Measurements from ENCODE around the gene UGDH.

Gene UGDH

DNA sequence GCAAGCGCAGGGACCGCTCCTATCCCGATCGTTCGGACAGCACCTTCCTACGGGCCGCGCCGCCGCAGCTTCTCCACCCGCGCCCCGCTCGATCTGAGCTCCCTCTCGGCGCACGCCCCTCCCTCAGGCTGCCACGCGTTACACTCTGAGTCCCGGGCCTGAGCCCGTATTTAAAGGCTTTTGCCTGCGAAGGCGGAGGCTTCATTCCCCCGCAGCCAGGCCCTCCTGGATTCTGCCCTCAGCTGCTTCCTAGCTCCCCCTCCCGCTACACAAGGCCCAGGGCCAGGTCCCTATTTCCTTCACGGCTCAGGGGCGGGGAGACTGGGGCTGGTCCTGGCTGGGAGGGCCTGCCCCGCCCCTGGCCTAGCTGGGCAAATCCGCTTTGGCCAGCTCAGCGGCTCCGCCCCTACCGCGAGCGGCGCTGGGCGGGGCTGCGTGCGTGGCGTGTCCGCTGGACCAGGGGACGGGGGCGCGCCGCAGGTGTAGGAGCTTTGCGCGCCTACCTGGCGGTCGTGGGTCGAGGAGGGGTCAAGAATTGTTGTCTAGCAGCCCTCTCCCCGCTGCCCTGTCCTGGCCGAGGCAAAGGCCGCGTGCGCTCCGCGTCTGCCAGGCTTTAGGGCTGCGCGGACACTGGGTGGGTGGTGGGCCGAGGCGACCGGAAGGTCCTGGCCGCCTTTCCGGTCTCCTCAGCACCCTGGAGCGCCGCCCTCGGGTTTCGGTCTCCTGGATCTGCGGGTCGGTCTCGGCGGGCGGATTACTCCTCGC lies at the start of gene UGDH:
UGDH (minus strand) TSS at position 144 of the 765 bp plus-strand sequence. CDS start 5,927 bp downstream, outside the sequence.
- H3K27me3 ChIP-seq (ENCODE audit: control insufficient read depth, insufficient read depth, low read length): no peaks in the 10 kb centered on the region
- H3K9me3 ChIP-seq (ENCODE audit: control insufficient read depth, low read length): no peaks in the 10 kb centered on the region
- peaks cover 8% of the 10 kb centered on the region for H3K4me1 ChIP-seq (ENCODE audit: control insufficient read depth, insufficient read depth, low read length)
- peak within 1 kb of the TSS; percentile 87 for H3K4me3 ChIP-seq (ENCODE audit: low read length)
- H3K36me3 ChIP-seq (ENCODE audit: control insufficient read depth, insufficient read depth, low read length): no peaks in the 10 kb centered on the region
- peak within 1 kb of the TSS; percentile 96 for H3K9ac ChIP-seq (ENCODE audit: low read length)

DNA sequence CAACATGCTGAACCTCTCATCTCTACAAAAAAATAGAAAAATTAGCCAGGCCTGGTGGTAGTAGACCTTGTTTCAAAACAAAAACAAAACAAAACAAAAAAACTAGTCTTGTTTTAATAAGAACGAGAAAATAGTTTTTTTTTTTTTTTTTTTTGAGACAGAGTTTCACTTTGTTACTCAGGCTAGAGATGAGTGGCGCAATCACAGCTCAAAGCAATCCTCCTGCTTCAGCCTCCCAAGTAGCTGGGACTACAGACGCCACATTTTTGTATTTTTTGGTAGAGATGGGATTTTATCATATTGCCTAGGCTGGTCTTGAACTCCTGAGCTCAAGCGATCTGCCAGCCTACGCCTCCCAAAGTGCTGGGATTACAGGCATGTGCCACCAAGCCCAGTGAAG lies 47.7 kb upstream of the UGDH start:
- H3K36me3 ChIP-seq (ENCODE audit: control insufficient read depth, insufficient read depth, low read length): no peaks in the 10 kb centered on the region
- H3K4me3 ChIP-seq (ENCODE audit: low read length): no peak overlapping the region
- H3K4me1 ChIP-seq (ENCODE audit: control insufficient read depth, insufficient read depth, low read length): peaks cover 2% of the 10 kb centered on the region
- no peak overlapping the region for H3K9ac ChIP-seq (ENCODE audit: low read length)
- no peaks in the 10 kb centered on the region for H3K9me3 ChIP-seq (ENCODE audit: control insufficient read depth, low read length)
- no peaks in the 10 kb centered on the region for H3K27me3 ChIP-seq (ENCODE audit: control insufficient read depth, insufficient read depth, low read length)

DNA sequence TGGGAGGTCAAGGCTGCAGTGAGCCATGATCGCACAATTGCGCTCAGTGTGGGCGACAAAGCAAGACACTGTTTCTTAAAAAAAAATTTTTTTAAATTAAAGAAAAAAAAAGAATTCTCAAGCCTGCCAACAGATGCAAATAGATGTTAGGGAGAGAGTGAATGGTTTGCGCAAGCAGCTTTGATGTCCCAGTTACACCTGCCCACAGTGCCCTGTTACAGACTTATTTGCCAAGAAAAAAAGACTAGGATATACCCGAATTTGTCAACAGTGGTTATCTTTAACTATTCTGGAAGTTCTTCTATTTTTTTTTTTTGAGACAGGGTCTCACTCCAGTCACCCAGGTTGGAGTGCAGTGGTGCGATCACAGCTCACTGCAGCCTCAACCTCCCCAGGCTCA lies 44.3 kb upstream of the UGDH start:
- Histone ChIP-seq H3K36me3 (ENCODE audit: control insufficient read depth, insufficient read depth, low read length) (no peaks in the 10 kb centered on the region), H3K4me3 (ENCODE audit: low read length) (no peak overlapping the region), H3K9ac (ENCODE audit: low read length) (no peak overlapping the region), H3K9me3 (ENCODE audit: control insufficient read depth, low read length) (no peaks in the 10 kb centered on the region), H3K27me3 (ENCODE audit: control insufficient read depth, insufficient read depth, low read length) (no peaks in the 10 kb centered on the region), H3K4me1 (ENCODE audit: control insufficient read depth, insufficient read depth, low read length) (peaks cover 18% of the 10 kb centered on the region)

DNA sequence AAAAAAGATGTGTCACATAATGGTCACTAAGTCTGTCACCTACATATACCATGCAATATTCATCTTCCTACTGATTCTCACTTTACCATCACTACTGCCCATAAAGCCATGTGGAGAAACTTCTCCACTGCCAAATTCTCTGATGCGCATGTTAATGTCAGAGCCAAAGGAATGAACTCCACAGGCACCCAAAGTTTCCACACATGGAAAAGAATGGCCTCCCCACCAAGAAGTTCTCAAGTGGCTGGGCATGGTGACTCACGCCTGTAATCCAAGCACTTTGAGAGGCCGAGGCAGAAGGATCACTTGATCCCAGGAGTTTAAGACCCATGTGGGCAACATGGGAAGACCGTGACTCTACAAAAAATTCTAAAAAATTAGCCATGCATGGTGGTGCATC lies 43.8 kb upstream of the UGDH start:
- H3K27me3 ChIP-seq (ENCODE audit: control insufficient read depth, insufficient read depth, low read length): no peaks in the 10 kb centered on the region
- peaks cover 18% of the 10 kb centered on the region for H3K4me1 ChIP-seq (ENCODE audit: control insufficient read depth, insufficient read depth, low read length)
- no peaks in the 10 kb centered on the region for H3K9me3 ChIP-seq (ENCODE audit: control insufficient read depth, low read length)
- no peak overlapping the region for H3K4me3 ChIP-seq (ENCODE audit: low read length)
- no peaks in the 10 kb centered on the region for H3K36me3 ChIP-seq (ENCODE audit: control insufficient read depth, insufficient read depth, low read length)
- no peak overlapping the region for H3K9ac ChIP-seq (ENCODE audit: low read length)

DNA sequence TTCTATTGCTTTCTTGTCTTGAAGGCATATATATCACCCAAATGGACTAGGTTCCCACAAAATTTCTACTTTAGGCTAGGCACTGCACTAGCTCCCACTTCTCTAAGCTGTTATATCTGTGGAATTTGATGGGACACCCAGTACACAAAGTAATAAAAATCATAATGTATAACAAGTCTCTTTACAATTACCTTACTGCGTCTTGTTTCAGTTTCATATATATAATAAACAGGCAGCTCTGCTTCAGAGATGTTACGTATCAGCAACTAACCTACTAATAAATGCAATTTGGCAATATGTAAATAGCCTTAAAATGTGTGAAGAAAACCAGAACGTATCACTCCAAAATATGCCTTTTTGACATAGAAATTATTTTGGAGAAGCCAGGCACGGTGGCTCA lies 42.0 kb upstream of the UGDH start:
- Histone ChIP-seq H3K9me3 (ENCODE audit: control insufficient read depth, low read length) (no peaks in the 10 kb centered on the region), H3K36me3 (ENCODE audit: control insufficient read depth, insufficient read depth, low read length) (no peaks in the 10 kb centered on the region), H3K9ac (ENCODE audit: low read length) (peak overlapping the region; percentile 54), H3K27me3 (ENCODE audit: control insufficient read depth, insufficient read depth, low read length) (no peaks in the 10 kb centered on the region), H3K4me3 (ENCODE audit: low read length) (no peak overlapping the region), H3K4me1 (ENCODE audit: control insufficient read depth, insufficient read depth, low read length) (peaks cover 18% of the 10 kb centered on the region)

DNA sequence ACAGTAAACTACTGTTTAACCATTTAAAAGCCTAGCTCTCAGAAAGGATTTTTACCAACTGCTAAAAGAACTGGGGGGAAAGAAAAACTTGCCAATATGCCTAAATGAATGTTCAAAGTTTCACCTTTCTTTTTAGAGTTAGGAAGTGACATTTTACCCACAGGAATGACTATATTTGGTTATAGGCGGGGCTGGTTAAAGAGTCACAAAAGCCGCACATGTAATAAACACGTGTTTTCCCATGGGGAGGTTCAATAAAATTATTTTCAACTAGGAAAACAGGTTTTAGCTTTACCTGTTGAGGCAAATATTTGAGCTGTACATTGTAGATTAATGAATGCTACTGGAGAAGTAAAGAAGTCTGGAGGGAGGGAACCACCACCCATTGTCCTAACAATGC lies 41.6 kb upstream of the UGDH start:
- peak overlapping the region; percentile 54 for H3K9ac ChIP-seq (ENCODE audit: low read length)
- H3K4me3 ChIP-seq (ENCODE audit: low read length): no peak overlapping the region

DNA sequence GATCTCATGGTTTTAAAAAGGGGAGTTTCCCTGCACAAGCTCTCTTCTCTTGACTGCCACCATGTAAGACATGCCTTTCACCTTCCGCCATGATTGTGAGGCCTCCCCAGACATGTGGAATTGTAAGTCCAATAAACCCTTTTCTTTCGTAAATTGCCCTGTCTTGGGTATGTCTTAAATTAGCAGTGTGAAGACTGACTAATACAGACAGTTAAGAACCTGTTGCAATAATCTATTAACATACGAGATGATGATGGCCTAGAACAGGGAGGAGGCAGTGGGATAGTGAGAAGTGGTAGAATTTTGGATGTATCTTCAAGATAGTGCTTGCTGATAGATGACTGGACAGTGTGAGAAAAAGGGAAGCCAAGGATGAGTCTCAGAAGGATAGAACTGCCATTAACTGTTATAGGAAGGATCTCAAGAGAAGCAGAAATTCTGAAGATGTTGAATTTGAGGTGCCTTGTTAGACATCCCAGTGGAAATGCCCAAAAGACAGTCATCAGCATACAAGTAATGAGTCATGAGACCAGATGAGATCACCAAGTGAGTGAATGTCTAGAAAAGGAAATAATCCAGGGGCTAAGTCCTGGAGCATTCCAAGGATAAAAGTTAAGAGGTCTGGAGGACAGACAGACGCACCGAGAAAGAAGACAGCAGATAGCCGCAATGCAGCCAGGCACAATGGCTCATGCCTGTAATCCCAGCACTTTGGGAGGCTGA lies 38.8 kb upstream of the UGDH start:
- no peak overlapping the region for H3K4me3 ChIP-seq (ENCODE audit: low read length)

More for the DNA sequence above, 41.6 kb upstream of the UGDH start:
- Histone ChIP-seq H3K36me3 (ENCODE audit: control insufficient read depth, insufficient read depth, low read length) (no peaks in the 10 kb centered on the region), H3K4me1 (ENCODE audit: control insufficient read depth, insufficient read depth, low read length) (peaks cover 18% of the 10 kb centered on the region), H3K27me3 (ENCODE audit: control insufficient read depth, insufficient read depth, low read length) (no peaks in the 10 kb centered on the region), H3K9me3 (ENCODE audit: control insufficient read depth, low read length) (no peaks in the 10 kb centered on the region)

DNA sequence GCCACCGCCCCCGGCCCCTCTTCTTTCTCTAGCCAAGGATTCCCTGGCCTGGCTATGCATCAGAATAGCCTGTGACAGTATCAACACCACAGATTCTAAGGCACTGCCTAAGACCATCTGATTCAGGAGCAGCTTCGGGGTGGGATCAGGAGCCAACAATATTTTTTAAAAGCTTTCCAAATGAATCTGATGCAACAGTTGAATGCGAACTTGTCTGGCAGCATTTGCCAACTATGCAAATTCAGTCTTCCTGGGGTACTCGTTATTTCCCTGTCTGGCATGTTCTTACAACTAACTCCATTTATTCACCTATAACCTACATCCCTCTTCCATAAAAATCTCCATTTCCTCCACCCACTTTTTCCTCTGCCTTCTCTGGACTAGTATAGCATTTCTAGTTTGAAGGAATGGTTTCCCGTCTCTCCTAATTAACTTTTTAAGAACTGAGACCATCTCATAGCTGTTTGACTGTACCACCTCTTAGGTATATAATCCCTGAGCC lies 36.2 kb upstream of the UGDH start:
- Histone ChIP-seq H3K4me1 (ENCODE audit: control insufficient read depth, insufficient read depth, low read length) (peaks cover 18% of the 10 kb centered on the region), H3K4me3 (ENCODE audit: low read length) (no peak overlapping the region), H3K27me3 (ENCODE audit: control insufficient read depth, insufficient read depth, low read length) (no peaks in the 10 kb centered on the region), H3K36me3 (ENCODE audit: control insufficient read depth, insufficient read depth, low read length) (no peaks in the 10 kb centered on the region), H3K9ac (ENCODE audit: low read length) (no peak overlapping the region), H3K9me3 (ENCODE audit: control insufficient read depth, low read length) (no peaks in the 10 kb centered on the region)

More for the DNA sequence above, 38.8 kb upstream of the UGDH start:
- no peaks in the 10 kb centered on the region for H3K9me3 ChIP-seq (ENCODE audit: control insufficient read depth, low read length)
- no peak overlapping the region for H3K9ac ChIP-seq (ENCODE audit: low read length)
- H3K4me1 ChIP-seq (ENCODE audit: control insufficient read depth, insufficient read depth, low read length): peaks cover 18% of the 10 kb centered on the region
- H3K27me3 ChIP-seq (ENCODE audit: control insufficient read depth, insufficient read depth, low read length): no peaks in the 10 kb centered on the region
- H3K36me3 ChIP-seq (ENCODE audit: control insufficient read depth, insufficient read depth, low read length): no peaks in the 10 kb centered on the region

DNA sequence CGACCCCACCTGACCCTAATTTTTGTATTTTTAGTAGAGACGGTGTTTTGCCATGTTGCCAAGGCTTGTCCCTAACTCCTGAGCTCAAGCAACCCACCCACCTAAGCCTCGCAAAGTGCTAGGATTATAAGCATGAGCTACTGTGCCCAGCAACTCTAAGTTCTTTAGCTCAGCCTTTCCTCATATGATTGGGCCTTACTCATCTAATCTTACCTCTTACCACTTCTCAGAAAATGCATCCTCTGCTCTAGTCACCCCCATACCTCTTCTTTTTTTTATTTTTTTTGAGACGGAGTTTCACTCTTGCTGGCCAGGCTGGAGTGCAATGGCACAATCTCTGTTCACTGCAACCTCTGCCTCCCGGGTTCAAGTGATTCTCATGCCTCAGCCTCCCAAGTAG lies 35.6 kb upstream of the UGDH start:
- H3K9ac ChIP-seq (ENCODE audit: low read length): no peak overlapping the region
- no peaks in the 10 kb centered on the region for H3K9me3 ChIP-seq (ENCODE audit: control insufficient read depth, low read length)
- no peak overlapping the region for H3K4me3 ChIP-seq (ENCODE audit: low read length)
- no peaks in the 10 kb centered on the region for H3K36me3 ChIP-seq (ENCODE audit: control insufficient read depth, insufficient read depth, low read length)
- no peaks in the 10 kb centered on the region for H3K27me3 ChIP-seq (ENCODE audit: control insufficient read depth, insufficient read depth, low read length)
- peaks cover 22% of the 10 kb centered on the region for H3K4me1 ChIP-seq (ENCODE audit: control insufficient read depth, insufficient read depth, low read length)

DNA sequence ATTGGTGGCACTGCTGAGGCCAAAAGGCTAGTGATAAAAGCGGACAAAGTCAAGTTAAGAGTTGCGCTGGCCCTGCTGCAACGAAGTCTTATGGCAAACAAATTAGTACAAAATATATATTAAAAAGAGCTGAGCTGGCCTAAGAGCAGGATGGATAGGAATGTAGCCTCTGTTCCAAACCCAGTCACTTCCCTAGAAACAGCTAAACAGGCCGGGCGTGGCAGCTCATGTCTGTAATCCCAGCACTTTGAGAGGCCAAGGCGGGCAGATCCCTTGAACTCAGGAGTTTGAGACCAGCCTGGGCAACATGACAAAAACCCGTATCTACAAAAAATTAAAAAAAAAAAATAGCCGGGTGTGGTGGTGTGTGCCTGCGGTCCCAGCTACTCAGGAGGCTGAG lies 32.4 kb upstream of the UGDH start:
- Histone ChIP-seq H3K36me3 (ENCODE audit: control insufficient read depth, insufficient read depth, low read length) (no peaks in the 10 kb centered on the region), H3K4me3 (ENCODE audit: low read length) (no peak overlapping the region), H3K9ac (ENCODE audit: low read length) (no peak overlapping the region), H3K27me3 (ENCODE audit: control insufficient read depth, insufficient read depth, low read length) (no peaks in the 10 kb centered on the region), H3K9me3 (ENCODE audit: control insufficient read depth, low read length) (no peaks in the 10 kb centered on the region), H3K4me1 (ENCODE audit: control insufficient read depth, insufficient read depth, low read length) (peaks cover 22% of the 10 kb centered on the region)

DNA sequence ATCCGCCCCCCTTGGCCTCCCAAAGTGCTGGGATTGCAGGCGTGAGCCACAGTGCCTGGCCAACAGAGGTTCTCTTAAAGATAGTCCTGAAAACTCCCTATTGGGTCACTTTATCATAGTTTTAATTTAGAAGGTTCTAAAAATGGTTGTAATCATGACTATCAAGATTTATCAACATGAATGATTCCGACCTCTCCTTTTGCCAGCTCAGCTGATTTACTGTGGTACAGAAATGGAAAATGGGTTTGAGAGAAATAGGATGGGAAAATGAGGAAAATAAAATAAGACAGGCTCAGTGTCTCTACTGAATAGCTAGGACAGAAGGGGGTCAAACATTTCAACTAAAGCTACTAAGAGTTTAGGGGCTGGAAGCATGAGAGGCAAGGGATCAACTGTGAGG lies 28.2 kb upstream of the UGDH start:
- Histone ChIP-seq H3K9ac (ENCODE audit: low read length) (no peak overlapping the region), H3K36me3 (ENCODE audit: control insufficient read depth, insufficient read depth, low read length) (no peaks in the 10 kb centered on the region), H3K4me1 (ENCODE audit: control insufficient read depth, insufficient read depth, low read length) (peaks cover 22% of the 10 kb centered on the region), H3K4me3 (ENCODE audit: low read length) (no peak overlapping the region), H3K27me3 (ENCODE audit: control insufficient read depth, insufficient read depth, low read length) (no peaks in the 10 kb centered on the region), H3K9me3 (ENCODE audit: control insufficient read depth, low read length) (no peaks in the 10 kb centered on the region)

DNA sequence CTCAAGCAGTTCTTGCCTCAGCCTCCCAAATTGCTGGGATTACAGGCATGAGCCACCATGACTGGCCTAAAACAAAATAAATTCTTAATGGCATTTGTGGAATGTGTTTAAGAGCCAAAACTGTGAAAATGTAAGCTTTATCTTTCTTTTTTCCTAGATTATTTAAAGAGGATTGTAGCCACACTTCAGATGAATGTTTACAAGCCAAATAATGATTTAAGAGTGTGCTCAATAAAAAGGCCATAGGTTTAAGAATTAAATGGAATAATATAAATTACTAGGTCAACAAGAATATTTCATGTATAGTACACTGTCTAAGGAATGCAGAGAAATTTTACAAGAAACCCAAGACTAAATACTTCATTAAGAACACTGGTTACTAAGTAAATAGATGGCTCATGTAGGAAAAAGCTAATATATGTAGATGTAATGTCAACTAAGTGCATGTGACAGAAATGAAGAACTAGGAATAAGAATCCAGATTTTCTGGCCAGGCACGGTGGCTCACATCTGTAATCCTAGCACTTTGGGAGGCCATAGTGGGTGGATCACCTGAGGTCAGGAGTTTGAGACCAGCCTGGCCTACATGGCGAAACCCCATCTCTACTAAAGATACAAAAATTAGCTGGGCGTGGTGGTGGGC lies 21.3 kb upstream of the UGDH start:
- H3K9ac ChIP-seq (ENCODE audit: low read length): no peak overlapping the region
- H3K4me1 ChIP-seq (ENCODE audit: control insufficient read depth, insufficient read depth, low read length): peaks cover 11% of the 10 kb centered on the region
- H3K9me3 ChIP-seq (ENCODE audit: control insufficient read depth, low read length): no peaks in the 10 kb centered on the region

More for the DNA sequence above, 21.3 kb upstream of the UGDH start:
- no peak overlapping the region for H3K4me3 ChIP-seq (ENCODE audit: low read length)
- H3K36me3 ChIP-seq (ENCODE audit: control insufficient read depth, insufficient read depth, low read length): no peaks in the 10 kb centered on the region
- no peaks in the 10 kb centered on the region for H3K27me3 ChIP-seq (ENCODE audit: control insufficient read depth, insufficient read depth, low read length)

All from mucosa of stomach (tissue), 1 donor.